Measurements from ENCODE around the gene INPP5B. TPM values are rescaled to one million over a fixed set of nuclear protein-coding genes. Genes with fewer than 3 reads are reported as not detected.

Gene INPP5B
- total and polyA plus RNA-seq, 9 of the 15 experiments (the other 6 are each of a cell fraction or from before 2014, with no cell fraction given): 14.1 to 28.7 (median 20.9) TPM

DNA sequence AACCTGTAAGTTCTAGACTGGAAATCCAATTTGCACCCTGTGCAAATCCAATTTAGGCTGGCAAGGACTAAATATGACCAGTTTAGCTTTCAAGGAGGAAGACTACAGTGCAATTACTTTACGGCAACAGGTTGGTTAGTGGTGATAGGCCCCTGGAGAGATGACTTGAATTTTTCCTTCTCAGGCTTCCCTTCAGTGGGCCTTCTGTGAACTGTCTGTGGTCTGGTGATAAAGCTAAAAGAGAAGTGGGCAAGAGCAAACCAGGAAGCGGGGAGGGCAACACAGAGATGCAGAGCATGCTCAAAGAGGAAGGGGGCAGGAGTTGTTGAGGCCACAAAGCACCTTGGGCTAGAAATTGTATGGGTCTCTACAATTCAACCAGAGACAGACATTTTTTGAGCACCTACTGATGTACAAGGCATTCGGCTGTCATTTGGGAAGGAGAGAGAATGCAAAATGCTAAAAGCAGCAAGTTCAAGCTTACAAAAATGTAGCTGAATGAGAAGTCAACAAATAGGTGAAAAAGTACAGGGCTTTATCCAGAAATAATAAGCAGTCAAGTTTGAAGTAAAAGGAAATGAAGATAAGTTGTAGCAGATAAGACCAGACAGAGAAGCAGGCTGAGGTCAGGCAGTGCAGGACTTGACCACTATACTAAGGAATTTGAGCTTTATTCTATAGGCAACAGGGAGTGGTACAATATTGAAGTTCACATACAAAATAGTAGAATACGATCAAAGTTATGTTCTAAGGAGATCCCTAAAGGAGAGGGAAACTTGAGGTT is 23.9 kb downstream of the INPP5B start (continued):
- TF ChIP-seq, protein P1, sequence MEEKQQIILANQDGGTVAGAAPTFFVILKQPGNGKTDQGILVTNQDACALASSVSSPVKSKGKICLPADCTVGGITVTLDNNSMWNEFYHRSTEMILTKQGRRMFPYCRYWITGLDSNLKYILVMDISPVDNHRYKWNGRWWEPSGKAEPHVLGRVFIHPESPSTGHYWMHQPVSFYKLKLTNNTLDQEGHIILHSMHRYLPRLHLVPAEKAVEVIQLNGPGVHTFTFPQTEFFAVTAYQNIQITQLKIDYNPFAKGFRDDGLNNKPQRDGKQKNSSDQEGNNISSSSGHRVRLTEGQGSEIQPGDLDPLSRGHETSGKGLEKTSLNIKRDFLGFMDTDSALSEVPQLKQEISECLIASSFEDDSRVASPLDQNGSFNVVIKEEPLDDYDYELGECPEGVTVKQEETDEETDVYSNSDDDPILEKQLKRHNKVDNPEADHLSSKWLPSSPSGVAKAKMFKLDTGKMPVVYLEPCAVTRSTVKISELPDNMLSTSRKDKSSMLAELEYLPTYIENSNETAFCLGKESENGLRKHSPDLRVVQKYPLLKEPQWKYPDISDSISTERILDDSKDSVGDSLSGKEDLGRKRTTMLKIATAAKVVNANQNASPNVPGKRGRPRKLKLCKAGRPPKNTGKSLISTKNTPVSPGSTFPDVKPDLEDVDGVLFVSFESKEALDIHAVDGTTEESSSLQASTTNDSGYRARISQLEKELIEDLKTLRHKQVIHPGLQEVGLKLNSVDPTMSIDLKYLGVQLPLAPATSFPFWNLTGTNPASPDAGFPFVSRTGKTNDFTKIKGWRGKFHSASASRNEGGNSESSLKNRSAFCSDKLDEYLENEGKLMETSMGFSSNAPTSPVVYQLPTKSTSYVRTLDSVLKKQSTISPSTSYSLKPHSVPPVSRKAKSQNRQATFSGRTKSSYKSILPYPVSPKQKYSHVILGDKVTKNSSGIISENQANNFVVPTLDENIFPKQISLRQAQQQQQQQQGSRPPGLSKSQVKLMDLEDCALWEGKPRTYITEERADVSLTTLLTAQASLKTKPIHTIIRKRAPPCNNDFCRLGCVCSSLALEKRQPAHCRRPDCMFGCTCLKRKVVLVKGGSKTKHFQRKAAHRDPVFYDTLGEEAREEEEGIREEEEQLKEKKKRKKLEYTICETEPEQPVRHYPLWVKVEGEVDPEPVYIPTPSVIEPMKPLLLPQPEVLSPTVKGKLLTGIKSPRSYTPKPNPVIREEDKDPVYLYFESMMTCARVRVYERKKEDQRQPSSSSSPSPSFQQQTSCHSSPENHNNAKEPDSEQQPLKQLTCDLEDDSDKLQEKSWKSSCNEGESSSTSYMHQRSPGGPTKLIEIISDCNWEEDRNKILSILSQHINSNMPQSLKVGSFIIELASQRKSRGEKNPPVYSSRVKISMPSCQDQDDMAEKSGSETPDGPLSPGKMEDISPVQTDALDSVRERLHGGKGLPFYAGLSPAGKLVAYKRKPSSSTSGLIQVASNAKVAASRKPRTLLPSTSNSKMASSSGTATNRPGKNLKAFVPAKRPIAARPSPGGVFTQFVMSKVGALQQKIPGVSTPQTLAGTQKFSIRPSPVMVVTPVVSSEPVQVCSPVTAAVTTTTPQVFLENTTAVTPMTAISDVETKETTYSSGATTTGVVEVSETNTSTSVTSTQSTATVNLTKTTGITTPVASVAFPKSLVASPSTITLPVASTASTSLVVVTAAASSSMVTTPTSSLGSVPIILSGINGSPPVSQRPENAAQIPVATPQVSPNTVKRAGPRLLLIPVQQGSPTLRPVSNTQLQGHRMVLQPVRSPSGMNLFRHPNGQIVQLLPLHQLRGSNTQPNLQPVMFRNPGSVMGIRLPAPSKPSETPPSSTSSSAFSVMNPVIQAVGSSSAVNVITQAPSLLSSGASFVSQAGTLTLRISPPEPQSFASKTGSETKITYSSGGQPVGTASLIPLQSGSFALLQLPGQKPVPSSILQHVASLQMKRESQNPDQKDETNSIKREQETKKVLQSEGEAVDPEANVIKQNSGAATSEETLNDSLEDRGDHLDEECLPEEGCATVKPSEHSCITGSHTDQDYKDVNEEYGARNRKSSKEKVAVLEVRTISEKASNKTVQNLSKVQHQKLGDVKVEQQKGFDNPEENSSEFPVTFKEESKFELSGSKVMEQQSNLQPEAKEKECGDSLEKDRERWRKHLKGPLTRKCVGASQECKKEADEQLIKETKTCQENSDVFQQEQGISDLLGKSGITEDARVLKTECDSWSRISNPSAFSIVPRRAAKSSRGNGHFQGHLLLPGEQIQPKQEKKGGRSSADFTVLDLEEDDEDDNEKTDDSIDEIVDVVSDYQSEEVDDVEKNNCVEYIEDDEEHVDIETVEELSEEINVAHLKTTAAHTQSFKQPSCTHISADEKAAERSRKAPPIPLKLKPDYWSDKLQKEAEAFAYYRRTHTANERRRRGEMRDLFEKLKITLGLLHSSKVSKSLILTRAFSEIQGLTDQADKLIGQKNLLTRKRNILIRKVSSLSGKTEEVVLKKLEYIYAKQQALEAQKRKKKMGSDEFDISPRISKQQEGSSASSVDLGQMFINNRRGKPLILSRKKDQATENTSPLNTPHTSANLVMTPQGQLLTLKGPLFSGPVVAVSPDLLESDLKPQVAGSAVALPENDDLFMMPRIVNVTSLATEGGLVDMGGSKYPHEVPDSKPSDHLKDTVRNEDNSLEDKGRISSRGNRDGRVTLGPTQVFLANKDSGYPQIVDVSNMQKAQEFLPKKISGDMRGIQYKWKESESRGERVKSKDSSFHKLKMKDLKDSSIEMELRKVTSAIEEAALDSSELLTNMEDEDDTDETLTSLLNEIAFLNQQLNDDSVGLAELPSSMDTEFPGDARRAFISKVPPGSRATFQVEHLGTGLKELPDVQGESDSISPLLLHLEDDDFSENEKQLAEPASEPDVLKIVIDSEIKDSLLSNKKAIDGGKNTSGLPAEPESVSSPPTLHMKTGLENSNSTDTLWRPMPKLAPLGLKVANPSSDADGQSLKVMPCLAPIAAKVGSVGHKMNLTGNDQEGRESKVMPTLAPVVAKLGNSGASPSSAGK (IDR thresholded peaks at IDR 0.05): peak; percentile 59
- TF ChIP-seq HDAC2 (IDR thresholded peaks at IDR 0.05) (peak; percentile 75; the same call in 1 of the 2 replicates), TARDBP (IDR thresholded peaks at IDR 0.05) (no peak; the same call in 1 of the 2 replicates)

Measured in K562 (cell line).